Measurements from ENCODE around the gene FAM13C.

Gene FAM13C

GRCh38 chr10:59336632-59337031 lies 25.7 kb downstream of the FAM13C start:
- H3K4me1 ChIP-seq (ENCODE audit: low read length) = no peaks in the 10 kb centered on the region
- no peaks in the 10 kb centered on the region for H4K20me1 ChIP-seq (ENCODE audit: insufficient read depth, low read length)
- no peaks in the 10 kb centered on the region for H3F3A ChIP-seq (ENCODE audit: insufficient read depth, low read length)
- no peak overlapping the region for H3K4me2 ChIP-seq (ENCODE audit: low read depth, low read length)
- H3K9me2 ChIP-seq (replicated peaks; ENCODE audit: insufficient read depth, low read length) = no peaks in the 10 kb centered on the region
- H3K9me3 ChIP-seq (replicated peaks; ENCODE audit: insufficient read depth, low read length) = no peaks in the 10 kb centered on the region
- no peak overlapping the region for H3K9ac ChIP-seq (ENCODE audit: low read length)
- no peaks in the 10 kb centered on the region for H3K27me3 ChIP-seq (replicated peaks; ENCODE audit: insufficient read depth, low read length)
- H3K36me3 ChIP-seq (replicated peaks; ENCODE audit: insufficient read depth, low read length) = no peaks in the 10 kb centered on the region
- no peak overlapping the region for H3K27ac ChIP-seq (ENCODE audit: low read length)
- no peak overlapping the region for H3K4me3 ChIP-seq (ENCODE audit: low read length)
- no peak for DNase-seq
- H3K79me2 ChIP-seq (ENCODE audit: low read length) = no peaks in the 10 kb centered on the region
- H2AFZ ChIP-seq (ENCODE audit: low read length) = no peak overlapping the region
- no peak for TF ChIP-seq EZH2phosphoT487 (IDR thresholded peaks at IDR 0.05; ENCODE audit: low read length)
- no peak for TF ChIP-seq EZH2 (optimal IDR thresholded peaks at IDR 0.05; ENCODE audit: low read depth, low read length)
- TF ChIP-seq CTCF (IDR thresholded peaks at IDR 0.05; ENCODE audit: low read length) = no peak

GRCh38 chr10:59335497-59335896 lies 26.9 kb downstream of the FAM13C start:
- no peak overlapping the region for H3K27ac ChIP-seq (ENCODE audit: low read length)
- TF ChIP-seq EZH2 (optimal IDR thresholded peaks at IDR 0.05; ENCODE audit: low read depth, low read length) (no peak), EZH2phosphoT487 (IDR thresholded peaks at IDR 0.05; ENCODE audit: low read length) (no peak), CTCF (IDR thresholded peaks at IDR 0.05; ENCODE audit: low read length) (no peak)
- no peaks in the 10 kb centered on the region for H3K27me3 ChIP-seq (replicated peaks; ENCODE audit: insufficient read depth, low read length)
- no peaks in the 10 kb centered on the region for H3K9me2 ChIP-seq (replicated peaks; ENCODE audit: insufficient read depth, low read length)
- no peaks in the 10 kb centered on the region for H3K36me3 ChIP-seq (replicated peaks; ENCODE audit: insufficient read depth, low read length)
- no peaks in the 10 kb centered on the region for H3K4me1 ChIP-seq (ENCODE audit: low read length)
- no peak for DNase-seq
- H3F3A ChIP-seq (ENCODE audit: insufficient read depth, low read length) = no peaks in the 10 kb centered on the region
- H3K9ac ChIP-seq (ENCODE audit: low read length) = no peak overlapping the region
- no peaks in the 10 kb centered on the region for H4K20me1 ChIP-seq (ENCODE audit: insufficient read depth, low read length)
- no peak overlapping the region for H3K4me2 ChIP-seq (ENCODE audit: low read depth, low read length)
- no peak overlapping the region for H2AFZ ChIP-seq (ENCODE audit: low read length)
- no peak overlapping the region for H3K4me3 ChIP-seq (ENCODE audit: low read length)
- H3K9me3 ChIP-seq (replicated peaks; ENCODE audit: insufficient read depth, low read length) = no peaks in the 10 kb centered on the region
- no peaks in the 10 kb centered on the region for H3K79me2 ChIP-seq (ENCODE audit: low read length)

DNA sequence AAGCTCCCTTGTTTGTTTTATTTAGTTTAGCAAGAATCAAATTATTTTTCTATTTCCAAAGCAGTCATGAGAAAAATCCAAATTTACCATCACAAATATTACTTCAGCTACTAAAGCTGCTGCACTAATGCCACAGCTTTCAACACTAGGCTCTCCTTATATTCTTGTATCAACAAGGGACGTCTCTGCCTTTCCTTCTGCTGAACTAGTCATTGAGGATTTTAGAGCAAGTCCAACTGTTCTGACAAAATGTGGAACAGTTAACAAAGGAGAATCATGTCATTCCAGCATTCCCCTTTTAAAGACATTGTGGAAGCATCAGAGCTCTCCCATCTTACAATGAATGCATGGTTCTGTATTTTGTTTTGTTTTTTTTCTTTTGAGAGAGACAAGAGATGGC lies 28.6 kb downstream of the FAM13C start:
- H4K20me1 ChIP-seq (ENCODE audit: insufficient read depth, low read length) = no peaks in the 10 kb centered on the region
- no peak overlapping the region for H2AFZ ChIP-seq (ENCODE audit: low read length)
- H3K79me2 ChIP-seq (ENCODE audit: low read length) = no peaks in the 10 kb centered on the region
- H3F3A ChIP-seq (ENCODE audit: insufficient read depth, low read length) = no peaks in the 10 kb centered on the region
- H3K4me2 ChIP-seq (ENCODE audit: low read depth, low read length) = no peak overlapping the region
- H3K27ac ChIP-seq (ENCODE audit: low read length) = no peak overlapping the region
- no peak overlapping the region for H3K4me3 ChIP-seq (ENCODE audit: low read length)
- no peaks in the 10 kb centered on the region for H3K4me1 ChIP-seq (ENCODE audit: low read length)
- no peaks in the 10 kb centered on the region for H3K36me3 ChIP-seq (replicated peaks; ENCODE audit: insufficient read depth, low read length)
- TF ChIP-seq EZH2phosphoT487 (IDR thresholded peaks at IDR 0.05; ENCODE audit: low read length) (no peak), CTCF (IDR thresholded peaks at IDR 0.05; ENCODE audit: low read length) (no peak), EZH2 (optimal IDR thresholded peaks at IDR 0.05; ENCODE audit: low read depth, low read length) (no peak)
- H3K9ac ChIP-seq (ENCODE audit: low read length) = no peak overlapping the region
- no peaks in the 10 kb centered on the region for H3K9me2 ChIP-seq (replicated peaks; ENCODE audit: insufficient read depth, low read length)
- no peak for DNase-seq
- H3K9me3 ChIP-seq (replicated peaks; ENCODE audit: insufficient read depth, low read length) = no peaks in the 10 kb centered on the region
- no peaks in the 10 kb centered on the region for H3K27me3 ChIP-seq (replicated peaks; ENCODE audit: insufficient read depth, low read length)

Measured in MM.1S (cell line).